GM12878 (cell line): ENCODE results near the gene NAA60. TPM values are rescaled to one million over a fixed set of nuclear protein-coding genes. Genes with fewer than 3 reads are reported as not detected.

Experiments
- ASH2L ChIP-seq: fragments of 300-600, 200-600 bp; sonication (generic); IDR thresholded peaks from 2 replicates; pipeline ENCODE4 v1.6.1; 2017; ENCODE audit warnings: low read depth, mild to moderate bottlenecking, borderline replicate concordance
- CREB1 ChIP-seq: IDR thresholded peaks from 2 replicates; pipeline ENCODE4 v1.6.1; 2012; ENCODE audit warnings: low read depth, mild to moderate bottlenecking, inconsistent platforms
- ESRRA ChIP-seq: IDR thresholded peaks from 2 replicates; pipeline ENCODE4 v1.6.1; 2012; ENCODE audit warnings: mild to moderate bottlenecking, low read length, improper control_type of control experiment
- IKZF2 ChIP-seq, 2 experiments: fragments of 450-650 bp; IDR thresholded peaks; 2 replicates each; pipeline ENCODE4 v1.6.1; 2017; ENCODE audit warnings: mild to moderate bottlenecking in 2 of 2, moderate library complexity in 2 of 2
- KDM1A ChIP-seq: fragments of 200-600 bp; sonication (generic); IDR thresholded peaks from 2 replicates; pipeline ENCODE4 v1.6.1; 2016; ENCODE audit warnings: borderline replicate concordance
- MTA2 ChIP-seq: fragments of 450-650 bp; IDR thresholded peaks from 2 replicates; pipeline ENCODE4 v1.6.1; 2016; ENCODE audit warnings: low read depth, mild to moderate bottlenecking, moderate library complexity
- NFYB ChIP-seq: IDR thresholded peaks from 2 replicates; pipeline ENCODE4 v1.6.1; 2011; ENCODE audit warnings: low read depth, mild to moderate bottlenecking, low read length, improper control_type of control experiment, moderate library complexity; ENCODE audit not compliant: insufficient read depth
- RAD51 ChIP-seq: fragments of 450-650 bp; IDR thresholded peaks from 2 replicates; pipeline ENCODE4 v1.6.1; 2016; ENCODE audit warnings: moderate library complexity, mild to moderate bottlenecking, inconsistent platforms
- SP1 ChIP-seq: IDR thresholded peaks from one replicate; pipeline ENCODE4 v1.6.1; 2011; ENCODE audit warnings: low read depth, low read length
- SUZ12 ChIP-seq: fragments of 200-600 bp; sonication (generic); IDR thresholded peaks from one replicate; pipeline ENCODE4 v1.6.1; 2018; ENCODE audit warnings: antibody characterized with exemption, mild to moderate bottlenecking; ENCODE audit not compliant: unreplicated experiment
- ZNF207 ChIP-seq: fragments of 450-650 bp; IDR thresholded peaks from 2 replicates; pipeline ENCODE4 v1.6.1; 2014; ENCODE audit warnings: antibody characterized with exemption, mild to moderate bottlenecking, borderline replicate concordance
- polyA plus RNA-seq, 11 experiments: library from polyadenylated mRNA; depleted of rRNA in 4 of 11; unstranded in 6 of 11; stranded (reverse) in 5 of 11; fragments of >200 nt; fragmentation: Nextera tagmentation in 4 of 11; fragmentation: Illumina TruSeq in 1 of 11; extraction: Ambion mirVana in 4 of 11; extraction: Trizol in 1 of 11; gene quantifications; 1 replicate in 1 of 11; 2 replicates in 10 of 11; pipeline versions ENCODE4 v1.2.1 to v1.2.3, GENCODE V29; 2011 to 2016; ENCODE audit warnings: inconsistent platforms in 2 of 11, missing spikeins in 2 of 11, low read depth in 1 of 11
- total RNA-seq, 4 experiments: library from RNA; depleted of rRNA in 3 of 4; stranded (reverse); fragments of >200 nt in 3 of 4; fragmentation: Illumina TruSeq in 1 of 4; extraction: Trizol in 1 of 4; gene quantifications; 2 replicates each; pipeline versions ENCODE4 v1.2.1 to v1.2.3, GENCODE V29; 2013 to 2021
- TF ChIP-seq, protein P1 (sequence below): fragments of 450-650 bp; IDR thresholded peaks from 2 replicates; pipeline ENCODE4 v1.6.1; 2017; ENCODE audit warnings: mild to moderate bottlenecking, moderate library complexity
- TF ChIP-seq, protein P2 (sequence below): IDR thresholded peaks from 2 replicates; pipeline ENCODE4 v1.6.1; 2011; ENCODE audit warnings: borderline replicate concordance, low read depth, mild to moderate bottlenecking, moderate library complexity, low read length; ENCODE audit not compliant: insufficient read depth, poor library complexity, severe bottlenecking
- TF ChIP-seq, protein P3 (sequence below): fragments of 450-650 bp; IDR thresholded peaks from 2 replicates; pipeline ENCODE4 v1.6.1; 2018; ENCODE audit warnings: borderline replicate concordance, mild to moderate bottlenecking; ENCODE audit not compliant: partially characterized antibody
- TF ChIP-seq, protein P4 (sequence below): fragments of 150-350 bp; IDR thresholded peaks from 2 replicates; pipeline ENCODE4 v1.6.1; 2014; ENCODE audit warnings: mild to moderate bottlenecking, low read depth, low read length
- TF ChIP-seq, protein P5 (sequence below): fragments of 450-650 bp; IDR thresholded peaks from 2 replicates; pipeline ENCODE4 v1.6.1; 2016; ENCODE audit warnings: mild to moderate bottlenecking, moderate library complexity, borderline replicate concordance

The NAA60 gene
- total and polyA plus RNA-seq, 10 of the 15 experiments (the other 5 are each of a cell fraction or from before 2014, with no cell fraction given): 6.2 to 43.1 (median 34.6) TPM

DNA sequence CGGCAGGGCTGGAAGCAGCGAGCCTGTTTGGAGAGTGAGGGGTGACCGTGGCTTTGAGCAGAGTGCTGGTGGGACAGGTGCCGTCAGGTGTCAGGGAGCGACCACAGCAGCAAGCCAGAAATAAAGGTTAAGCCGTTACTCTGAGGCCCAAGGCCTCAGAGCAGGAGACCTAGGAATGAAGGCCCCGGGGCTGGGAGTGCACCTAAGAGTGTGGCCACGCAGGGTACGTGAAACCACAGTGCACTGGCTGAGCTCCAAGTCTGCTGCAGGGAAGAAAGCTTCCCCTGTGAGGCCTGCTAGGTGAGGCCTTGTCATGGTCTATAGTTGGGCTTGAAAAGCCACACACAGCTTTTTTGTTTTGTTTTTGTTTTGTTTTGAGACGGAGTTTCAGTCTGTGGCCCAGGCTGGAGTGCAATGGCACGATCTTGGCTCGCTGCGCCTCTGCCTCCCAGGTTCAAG lies 66.0 kb downstream of the NAA60 start (continued):
- peak; percentile 59; the same call in 1 of the 2 replicates for TF ChIP-seq MTA2
- TF ChIP-seq ESRRA: no peak
- peak; percentile 59 to 73; a peak in 2 of 4 replicates for TF ChIP-seq IKZF2 (IDR thresholded peaks at IDR 0.05)
- TF ChIP-seq, protein P1, sequence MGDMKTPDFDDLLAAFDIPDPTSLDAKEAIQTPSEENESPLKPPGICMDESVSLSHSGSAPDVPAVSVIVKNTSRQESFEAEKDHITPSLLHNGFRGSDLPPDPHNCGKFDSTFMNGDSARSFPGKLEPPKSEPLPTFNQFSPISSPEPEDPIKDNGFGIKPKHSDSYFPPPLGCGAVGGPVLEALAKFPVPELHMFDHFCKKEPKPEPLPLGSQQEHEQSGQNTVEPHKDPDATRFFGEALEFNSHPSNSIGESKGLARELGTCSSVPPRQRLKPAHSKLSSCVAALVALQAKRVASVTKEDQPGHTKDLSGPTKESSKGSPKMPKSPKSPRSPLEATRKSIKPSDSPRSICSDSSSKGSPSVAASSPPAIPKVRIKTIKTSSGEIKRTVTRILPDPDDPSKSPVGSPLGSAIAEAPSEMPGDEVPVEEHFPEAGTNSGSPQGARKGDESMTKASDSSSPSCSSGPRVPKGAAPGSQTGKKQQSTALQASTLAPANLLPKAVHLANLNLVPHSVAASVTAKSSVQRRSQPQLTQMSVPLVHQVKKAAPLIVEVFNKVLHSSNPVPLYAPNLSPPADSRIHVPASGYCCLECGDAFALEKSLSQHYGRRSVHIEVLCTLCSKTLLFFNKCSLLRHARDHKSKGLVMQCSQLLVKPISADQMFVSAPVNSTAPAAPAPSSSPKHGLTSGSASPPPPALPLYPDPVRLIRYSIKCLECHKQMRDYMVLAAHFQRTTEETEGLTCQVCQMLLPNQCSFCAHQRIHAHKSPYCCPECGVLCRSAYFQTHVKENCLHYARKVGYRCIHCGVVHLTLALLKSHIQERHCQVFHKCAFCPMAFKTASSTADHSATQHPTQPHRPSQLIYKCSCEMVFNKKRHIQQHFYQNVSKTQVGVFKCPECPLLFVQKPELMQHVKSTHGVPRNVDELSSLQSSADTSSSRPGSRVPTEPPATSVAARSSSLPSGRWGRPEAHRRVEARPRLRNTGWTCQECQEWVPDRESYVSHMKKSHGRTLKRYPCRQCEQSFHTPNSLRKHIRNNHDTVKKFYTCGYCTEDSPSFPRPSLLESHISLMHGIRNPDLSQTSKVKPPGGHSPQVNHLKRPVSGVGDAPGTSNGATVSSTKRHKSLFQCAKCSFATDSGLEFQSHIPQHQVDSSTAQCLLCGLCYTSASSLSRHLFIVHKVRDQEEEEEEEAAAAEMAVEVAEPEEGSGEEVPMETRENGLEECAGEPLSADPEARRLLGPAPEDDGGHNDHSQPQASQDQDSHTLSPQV: no peak
- no peak for TF ChIP-seq SUZ12
- TF ChIP-seq, protein P2, sequence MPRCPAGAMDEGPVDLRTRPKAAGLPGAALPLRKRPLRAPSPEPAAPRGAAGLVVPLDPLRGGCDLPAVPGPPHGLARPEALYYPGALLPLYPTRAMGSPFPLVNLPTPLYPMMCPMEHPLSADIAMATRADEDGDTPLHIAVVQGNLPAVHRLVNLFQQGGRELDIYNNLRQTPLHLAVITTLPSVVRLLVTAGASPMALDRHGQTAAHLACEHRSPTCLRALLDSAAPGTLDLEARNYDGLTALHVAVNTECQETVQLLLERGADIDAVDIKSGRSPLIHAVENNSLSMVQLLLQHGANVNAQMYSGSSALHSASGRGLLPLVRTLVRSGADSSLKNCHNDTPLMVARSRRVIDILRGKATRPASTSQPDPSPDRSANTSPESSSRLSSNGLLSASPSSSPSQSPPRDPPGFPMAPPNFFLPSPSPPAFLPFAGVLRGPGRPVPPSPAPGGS: no peak
- TF ChIP-seq, protein P3, sequence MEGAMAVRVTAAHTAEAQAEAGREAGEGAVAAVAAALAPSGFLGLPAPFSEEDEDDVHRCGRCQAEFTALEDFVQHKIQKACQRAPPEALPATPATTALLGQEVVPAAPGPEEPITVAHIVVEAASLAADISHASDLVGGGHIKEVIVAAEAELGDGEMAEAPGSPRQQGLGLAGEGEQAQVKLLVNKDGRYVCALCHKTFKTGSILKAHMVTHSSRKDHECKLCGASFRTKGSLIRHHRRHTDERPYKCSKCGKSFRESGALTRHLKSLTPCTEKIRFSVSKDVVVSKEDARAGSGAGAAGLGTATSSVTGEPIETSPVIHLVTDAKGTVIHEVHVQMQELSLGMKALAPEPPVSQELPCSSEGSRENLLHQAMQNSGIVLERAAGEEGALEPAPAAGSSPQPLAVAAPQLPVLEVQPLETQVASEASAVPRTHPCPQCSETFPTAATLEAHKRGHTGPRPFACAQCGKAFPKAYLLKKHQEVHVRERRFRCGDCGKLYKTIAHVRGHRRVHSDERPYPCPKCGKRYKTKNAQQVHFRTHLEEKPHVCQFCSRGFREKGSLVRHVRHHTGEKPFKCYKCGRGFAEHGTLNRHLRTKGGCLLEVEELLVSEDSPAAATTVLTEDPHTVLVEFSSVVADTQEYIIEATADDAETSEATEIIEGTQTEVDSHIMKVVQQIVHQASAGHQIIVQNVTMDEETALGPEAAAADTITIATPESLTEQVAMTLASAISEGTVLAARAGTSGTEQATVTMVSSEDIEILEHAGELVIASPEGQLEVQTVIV: no peak
- TF ChIP-seq, protein P4, sequence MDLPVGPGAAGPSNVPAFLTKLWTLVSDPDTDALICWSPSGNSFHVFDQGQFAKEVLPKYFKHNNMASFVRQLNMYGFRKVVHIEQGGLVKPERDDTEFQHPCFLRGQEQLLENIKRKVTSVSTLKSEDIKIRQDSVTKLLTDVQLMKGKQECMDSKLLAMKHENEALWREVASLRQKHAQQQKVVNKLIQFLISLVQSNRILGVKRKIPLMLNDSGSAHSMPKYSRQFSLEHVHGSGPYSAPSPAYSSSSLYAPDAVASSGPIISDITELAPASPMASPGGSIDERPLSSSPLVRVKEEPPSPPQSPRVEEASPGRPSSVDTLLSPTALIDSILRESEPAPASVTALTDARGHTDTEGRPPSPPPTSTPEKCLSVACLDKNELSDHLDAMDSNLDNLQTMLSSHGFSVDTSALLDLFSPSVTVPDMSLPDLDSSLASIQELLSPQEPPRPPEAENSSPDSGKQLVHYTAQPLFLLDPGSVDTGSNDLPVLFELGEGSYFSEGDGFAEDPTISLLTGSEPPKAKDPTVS: no peak
- no peak for TF ChIP-seq SP1
- TF ChIP-seq KDM1A: no peak
- TF ChIP-seq ZNF207: no peak
- peak; percentile 14; the same call in 1 of the 2 replicates for TF ChIP-seq CREB1
- TF ChIP-seq, protein P5, sequence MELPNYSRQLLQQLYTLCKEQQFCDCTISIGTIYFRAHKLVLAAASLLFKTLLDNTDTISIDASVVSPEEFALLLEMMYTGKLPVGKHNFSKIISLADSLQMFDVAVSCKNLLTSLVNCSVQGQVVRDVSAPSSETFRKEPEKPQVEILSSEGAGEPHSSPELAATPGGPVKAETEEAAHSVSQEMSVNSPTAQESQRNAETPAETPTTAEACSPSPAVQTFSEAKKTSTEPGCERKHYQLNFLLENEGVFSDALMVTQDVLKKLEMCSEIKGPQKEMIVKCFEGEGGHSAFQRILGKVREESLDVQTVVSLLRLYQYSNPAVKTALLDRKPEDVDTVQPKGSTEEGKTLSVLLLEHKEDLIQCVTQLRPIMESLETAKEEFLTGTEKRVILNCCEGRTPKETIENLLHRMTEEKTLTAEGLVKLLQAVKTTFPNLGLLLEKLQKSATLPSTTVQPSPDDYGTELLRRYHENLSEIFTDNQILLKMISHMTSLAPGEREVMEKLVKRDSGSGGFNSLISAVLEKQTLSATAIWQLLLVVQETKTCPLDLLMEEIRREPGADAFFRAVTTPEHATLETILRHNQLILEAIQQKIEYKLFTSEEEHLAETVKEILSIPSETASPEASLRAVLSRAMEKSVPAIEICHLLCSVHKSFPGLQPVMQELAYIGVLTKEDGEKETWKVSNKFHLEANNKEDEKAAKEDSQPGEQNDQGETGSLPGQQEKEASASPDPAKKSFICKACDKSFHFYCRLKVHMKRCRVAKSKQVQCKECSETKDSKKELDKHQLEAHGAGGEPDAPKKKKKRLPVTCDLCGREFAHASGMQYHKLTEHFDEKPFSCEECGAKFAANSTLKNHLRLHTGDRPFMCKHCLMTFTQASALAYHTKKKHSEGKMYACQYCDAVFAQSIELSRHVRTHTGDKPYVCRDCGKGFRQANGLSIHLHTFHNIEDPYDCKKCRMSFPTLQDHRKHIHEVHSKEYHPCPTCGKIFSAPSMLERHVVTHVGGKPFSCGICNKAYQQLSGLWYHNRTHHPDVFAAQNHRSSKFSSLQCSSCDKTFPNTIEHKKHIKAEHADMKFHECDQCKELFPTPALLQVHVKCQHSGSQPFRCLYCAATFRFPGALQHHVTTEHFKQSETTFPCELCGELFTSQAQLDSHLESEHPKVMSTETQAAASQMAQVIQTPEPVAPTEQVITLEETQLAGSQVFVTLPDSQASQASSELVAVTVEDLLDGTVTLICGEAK: no peak
- TF ChIP-seq NFYB: no peak
- TF ChIP-seq ASH2L: no peak
- peak; percentile 24; the same call in 1 of the 2 replicates for TF ChIP-seq RAD51
